Stimulated activated naive CD4-positive, alpha-beta T cell treated with Interleukin-2 at 50 U/mL for 16 hours (primary cell): Measurements from ENCODE around the gene CTSE.
"Not testable (repeated sequence)": the region's sequence is repeated elsewhere in the genome, so short reads cannot be mapped to it uniquely, and the experiment has no call there.

ENCODE experiments used
- DNase-seq: peaks from one replicate; lab custom pipeline; 2025; lab: John Stamatoyannopoulos, UW

The CTSE gene

DNA sequence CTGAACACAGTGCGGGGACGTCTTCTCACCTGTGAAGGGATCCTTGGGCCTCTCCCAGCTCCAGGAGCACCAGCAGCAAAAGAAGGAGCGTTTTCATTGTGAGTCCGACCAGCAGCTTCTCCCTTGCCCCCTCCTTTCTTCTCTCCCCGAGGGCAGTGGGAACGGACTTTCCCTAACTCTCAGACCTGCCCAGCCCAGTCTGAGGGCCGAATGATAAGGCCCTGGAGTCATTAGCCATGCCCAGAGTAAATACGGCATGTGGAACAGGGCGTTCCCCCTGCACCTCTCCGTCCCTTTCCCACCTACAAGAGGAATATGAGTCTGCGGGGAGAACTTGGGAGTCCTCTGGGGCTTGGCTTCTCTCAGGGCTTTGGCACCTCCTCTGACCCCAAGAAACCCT is at the start of gene CTSE:
Gene CTSE, minus strand, starts transcription at position 201 of the 400 bp plus-strand sequence. Its CDS starts 104 bp downstream, at position 97.
- DNase-seq, result no peak

DNA sequence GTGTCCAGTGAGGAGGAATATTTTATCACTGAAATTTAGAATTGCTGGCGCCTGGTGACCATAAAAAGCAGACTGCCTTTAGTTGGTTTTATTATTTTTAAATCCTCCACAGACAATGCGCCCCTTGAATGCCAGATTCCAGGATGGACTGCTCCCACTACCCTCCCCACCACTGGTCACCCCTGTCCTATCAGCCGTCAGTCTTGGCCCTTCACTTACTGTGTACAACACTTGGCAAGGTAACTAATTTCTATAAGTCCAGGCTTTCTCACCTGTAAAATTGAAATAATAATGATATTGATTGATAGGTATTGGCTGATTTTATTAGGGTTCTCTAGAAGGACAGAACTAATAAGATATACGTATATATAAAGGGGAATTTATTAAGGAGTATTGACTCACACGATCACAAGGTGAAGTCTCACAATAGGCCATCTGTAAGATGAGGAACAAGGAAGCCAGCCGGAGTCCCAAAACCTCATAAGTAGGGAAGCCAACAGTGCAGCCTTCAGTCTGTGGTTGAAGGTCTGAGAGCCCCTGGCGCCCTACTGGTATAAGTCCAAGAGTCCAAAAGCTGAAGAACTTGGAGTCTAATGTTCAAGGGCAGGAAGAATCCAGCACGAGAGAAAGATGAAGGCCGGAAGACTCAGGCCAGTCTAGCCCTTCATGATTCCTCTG is 47.1 kb upstream of the CTSE start:
- DNase-seq, result no peak

DNA sequence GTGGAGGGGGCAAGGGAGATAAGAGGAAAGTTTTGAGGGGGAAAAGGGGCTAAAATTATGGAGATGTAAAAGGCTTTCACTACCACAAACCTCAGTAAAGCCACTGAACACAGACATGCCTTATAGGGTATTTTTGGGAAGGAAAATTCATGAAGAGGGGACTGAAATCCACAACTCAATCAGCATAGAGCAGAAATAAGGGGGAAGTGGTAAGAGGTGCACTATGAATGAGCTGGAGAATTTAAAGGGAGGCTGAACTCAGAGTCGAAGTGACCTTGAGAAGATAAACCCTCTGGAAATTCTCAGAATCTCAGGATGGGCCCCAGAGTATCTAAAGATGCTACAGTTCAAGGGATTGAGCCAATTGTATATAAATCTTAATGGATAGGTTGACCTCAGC is 44.6 kb upstream of the CTSE start:
- DNase-seq, result no peak

DNA sequence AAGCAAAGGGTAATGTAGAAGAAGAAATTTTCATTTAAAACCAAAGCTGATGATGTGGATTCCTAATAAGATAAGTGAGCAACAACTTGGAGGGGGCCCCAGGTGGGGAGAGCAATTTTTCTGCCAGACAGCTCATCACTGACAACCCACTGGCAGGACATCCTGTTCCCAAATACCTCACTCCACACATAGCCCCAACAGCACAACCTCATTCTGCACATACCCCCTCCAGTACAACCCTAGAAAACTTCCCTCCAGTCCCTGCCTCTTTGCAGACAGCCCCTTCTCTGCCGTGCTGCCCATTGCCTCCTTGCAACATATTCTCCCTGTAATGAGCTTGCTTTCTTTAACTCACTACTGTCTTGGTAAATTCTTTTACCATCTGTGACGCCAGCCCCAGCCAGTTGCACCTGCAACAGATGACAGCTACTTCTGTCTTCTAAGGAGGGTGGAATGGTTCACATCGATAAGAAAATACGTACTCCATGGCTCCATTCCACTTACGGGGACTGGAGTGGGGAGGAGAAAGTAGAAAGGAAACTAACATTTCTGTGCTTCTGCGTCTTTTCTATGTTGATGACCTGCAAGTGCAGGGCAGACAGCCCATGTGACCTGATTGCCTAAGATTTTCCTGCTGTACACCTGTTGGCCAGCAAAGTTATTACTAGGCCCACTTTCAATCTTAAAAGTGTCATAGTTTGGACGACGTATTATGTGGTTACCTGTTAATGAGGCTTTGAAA is 44.0 kb upstream of the CTSE start:
- DNase-seq, result no peak

DNA sequence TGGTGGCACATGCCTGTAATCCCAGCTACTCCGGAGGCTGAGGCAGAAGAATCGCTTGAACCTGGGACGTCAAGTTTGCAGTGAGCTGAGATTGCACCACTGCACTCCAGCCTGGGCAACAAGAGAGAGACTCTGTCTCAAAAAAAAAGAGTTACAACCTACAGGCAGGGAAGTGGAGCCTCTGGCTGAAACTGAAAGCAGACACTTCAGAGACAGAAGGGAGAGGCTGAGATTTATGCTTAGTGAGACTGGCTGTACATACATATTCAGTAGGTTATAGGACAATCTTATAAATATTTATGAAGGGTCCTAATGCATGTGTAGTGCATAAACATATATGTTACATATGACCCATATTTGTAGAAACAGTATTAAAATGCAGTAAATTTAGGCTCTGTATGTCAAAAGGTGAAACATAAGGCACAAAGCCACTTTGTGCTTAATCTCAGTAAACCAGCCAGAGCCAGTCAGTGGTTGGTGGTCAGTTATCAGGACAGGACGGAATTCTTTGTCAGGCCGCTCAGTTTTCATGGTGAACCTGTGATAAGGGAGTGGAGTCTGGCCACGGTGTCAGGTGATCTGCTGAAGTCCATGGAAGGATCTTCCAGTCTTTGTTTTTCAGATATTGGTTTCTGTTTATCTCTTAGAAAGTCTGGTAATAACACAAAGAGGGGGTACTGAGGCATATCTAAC is 42.9 kb upstream of the CTSE start:
- no peak for DNase-seq

DNA sequence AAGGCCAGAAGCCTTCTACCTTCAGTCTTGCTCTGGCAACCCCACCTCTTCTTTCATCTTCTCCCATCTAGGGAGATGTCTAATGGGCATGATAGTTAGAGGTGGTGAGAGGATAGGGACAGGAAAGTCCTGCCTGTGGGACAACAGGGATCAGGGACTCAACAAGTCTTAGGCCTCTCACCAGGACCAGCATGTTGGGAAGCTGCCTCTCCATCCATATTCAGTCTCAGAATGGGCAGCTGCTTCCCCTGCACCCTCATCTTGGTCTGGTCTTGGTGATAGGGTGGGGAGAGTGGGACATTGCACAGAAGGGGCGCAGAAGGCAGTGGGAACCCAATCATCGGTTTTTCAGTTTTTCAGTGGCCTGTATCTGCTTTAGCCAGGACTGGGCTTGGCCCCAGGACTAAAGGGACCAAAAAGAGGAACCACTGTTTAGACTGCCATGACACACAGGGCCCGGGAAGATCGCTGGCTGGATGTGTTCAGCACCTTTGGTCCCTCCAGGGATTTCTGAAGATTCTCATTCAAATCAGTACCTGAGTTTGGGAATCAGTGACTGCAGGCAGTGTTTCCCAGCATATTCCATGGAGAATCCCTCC is 42.0 kb upstream of the CTSE start:
- no peak for DNase-seq

DNA sequence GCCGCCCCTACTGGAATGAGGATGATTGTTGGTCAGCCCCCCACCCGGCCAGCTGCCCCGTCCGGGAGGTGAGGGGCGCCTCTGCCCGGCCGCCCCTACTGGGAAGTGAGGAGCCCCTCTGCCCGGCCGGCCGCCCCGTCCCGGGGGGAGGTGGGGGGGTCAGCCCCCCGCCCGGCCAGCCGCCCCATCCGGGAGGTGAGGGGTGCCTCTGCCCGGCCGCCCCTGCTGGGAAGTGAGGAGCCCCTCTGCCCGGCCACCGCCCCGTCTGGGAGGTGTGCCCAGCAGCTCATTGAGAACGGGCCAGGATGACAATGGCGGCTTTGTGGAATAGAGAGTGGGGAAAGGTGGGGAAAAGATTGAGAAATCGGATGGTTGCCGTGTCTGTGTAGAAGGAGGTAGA is 40.8 kb upstream of the CTSE start:
- not testable (repeated sequence) for DNase-seq

DNA sequence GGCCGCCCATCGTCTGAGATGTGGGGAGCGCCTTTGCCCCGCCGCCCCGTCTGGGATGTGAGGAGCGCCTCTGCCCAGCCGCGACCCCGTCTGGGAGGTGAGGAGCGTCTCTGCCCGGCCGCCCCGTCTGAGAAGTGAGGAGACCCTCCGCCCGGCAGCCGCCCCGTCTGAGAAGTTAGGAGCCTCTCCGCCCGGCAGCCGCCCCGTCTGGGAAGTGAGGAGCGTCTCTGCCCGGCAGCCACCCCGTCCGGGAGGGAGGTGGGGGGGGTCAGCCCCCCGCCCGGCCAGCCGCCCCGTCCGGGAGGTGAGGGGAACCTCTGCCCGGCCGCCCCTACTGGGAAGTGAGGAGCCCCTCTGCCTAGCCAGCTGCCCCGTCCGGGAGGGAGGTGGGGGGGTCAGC is 40.3 kb upstream of the CTSE start:
- not testable (repeated sequence) for DNase-seq

DNA sequence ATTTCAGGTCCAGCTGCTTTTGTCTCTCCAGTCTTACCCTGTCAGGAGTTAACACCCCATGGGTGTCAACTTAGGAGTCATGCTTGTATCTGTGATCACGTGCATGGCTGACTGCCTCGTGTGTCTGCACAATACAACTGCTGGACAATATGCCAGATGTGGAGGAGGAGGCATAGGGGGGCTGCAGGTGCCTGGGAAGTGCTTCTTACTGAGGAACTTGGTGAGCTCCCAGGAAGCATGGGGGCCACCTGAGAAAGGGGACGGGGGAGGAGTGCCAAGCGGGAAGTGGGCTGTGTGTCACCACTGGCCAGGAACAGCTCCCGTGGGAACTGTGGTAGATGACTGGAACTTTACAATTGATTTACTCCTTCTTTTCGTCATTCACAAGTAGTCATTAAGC is 38.8 kb upstream of the CTSE start:
- DNase-seq, result no peak

DNA sequence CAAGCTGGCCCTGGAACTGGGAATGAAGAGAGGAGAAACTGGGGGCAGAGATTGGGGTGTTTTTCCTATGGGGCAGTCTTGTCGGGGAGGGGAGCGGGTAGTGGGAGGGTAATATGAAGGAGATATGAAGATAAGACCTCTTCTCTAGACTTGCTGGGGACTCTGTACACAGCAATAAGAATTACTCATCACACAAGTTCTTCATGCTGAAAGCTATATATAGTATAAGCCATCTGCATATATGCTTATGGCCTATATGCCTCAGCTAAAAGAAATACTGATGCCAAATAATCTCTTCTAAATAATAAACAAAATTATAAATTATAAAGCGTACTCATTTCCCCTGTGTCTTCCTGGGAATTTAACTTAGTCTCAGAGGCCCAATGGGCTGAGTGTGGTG is 37.1 kb upstream of the CTSE start:
- DNase-seq, result no peak

DNA sequence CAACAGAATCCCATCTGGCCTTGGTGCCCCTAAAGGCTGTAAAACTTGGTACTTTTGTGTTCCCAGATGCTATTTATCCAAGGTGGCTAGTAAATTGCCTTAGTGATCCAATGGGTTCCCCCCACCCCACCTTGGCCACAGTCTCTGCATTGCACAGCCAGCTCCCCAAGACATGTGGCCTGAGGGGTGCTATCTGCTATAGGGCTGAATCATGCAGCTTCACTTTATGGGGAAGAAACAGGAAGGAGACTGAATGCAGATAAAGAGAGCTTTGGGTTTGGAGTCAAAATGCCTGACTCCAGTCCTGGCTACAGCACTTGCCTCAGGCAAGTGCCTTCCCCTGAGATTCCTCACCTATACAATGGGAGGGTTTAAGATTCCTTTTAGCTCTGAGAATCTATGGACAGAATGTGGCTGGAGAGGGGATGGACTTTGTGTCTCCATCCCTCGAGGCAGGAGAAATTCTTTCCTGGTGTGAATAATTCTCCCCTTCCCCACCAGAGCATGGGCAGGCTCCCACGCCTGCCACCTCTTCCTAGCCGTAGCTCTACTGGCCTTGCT is 35.7 kb upstream of the CTSE start:
- no peak for DNase-seq

DNA sequence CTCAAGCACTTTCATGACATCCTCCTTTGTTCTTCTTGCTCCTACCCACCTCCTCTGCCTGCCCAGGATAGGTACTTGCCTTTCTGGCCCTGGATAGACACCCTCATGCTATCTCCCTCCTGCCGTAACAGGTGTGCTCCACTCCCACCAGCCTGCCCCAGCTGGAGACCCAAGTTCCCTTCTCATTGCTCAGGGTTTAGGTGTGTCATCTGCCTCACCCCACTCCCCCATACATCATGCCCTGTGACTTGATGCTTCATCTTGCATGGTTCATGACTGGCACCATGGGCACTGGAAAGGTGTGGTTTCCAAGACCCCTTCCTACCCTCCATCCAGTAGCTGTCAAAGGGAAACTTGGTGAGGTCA is 35.2 kb upstream of the CTSE start:
- no peak for DNase-seq

DNA sequence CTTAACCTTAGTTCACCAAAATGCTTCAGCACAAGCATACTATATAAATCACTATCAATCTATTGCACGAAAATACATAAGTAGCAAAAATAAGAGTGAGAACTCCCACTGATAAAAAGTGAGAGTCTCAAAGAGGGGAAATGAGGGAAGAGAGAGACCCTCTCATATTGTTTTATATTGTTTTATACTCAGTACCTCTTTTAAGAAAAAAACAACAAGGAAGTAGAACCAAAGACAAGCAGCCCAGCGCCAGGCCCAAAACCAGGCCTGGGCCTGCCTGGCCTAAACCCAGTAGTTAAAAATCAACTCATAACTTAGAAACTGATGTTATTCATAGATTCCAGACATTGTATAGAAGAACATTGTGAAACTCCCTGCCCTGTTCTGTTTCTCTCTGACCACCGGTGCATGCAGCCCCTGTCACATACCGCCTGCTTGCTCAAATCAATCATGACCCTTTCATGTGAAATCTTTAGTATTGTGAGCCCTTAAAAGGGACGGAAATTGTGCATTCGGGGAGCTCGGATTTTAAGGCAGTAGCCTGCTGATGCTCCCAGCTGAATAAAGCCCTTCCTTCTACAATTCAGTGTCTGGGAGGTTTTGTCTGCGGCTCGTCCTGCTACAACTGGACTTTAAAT is 34.7 kb upstream of the CTSE start:
- DNase-seq, result not testable (repeated sequence)

DNA sequence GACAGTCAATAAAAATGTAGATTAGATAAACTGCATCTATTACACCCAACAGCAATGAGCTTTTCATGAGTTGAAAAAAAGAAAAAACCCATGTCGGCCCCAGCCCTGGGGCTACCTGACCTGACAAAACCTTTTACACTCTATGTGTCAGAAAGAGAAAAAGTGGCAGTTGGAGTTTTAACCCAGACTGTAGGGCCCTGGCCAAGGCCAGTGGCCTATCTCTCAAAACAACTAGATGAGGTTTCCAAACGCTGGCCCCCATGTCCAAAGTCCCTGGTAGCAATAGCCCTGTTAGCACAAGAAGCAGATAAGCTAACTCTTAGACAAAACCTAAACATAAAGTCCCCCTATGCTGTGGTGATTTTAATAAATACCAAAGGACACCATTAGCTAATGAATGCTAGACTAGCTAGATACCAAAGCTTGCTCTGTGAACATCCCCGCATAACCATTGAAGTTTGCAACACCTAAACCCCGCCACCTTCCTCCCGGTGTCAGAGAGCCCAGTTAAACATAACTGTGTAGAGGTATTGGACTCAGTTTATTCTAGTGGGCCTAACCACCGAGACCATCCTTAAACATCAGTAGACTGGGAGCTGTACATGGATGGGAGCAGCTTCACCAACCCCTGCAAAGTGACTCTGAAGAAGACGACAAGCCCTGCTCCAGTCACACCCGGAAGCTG is 32.1 kb upstream of the CTSE start:
- not testable (repeated sequence) for DNase-seq

DNA sequence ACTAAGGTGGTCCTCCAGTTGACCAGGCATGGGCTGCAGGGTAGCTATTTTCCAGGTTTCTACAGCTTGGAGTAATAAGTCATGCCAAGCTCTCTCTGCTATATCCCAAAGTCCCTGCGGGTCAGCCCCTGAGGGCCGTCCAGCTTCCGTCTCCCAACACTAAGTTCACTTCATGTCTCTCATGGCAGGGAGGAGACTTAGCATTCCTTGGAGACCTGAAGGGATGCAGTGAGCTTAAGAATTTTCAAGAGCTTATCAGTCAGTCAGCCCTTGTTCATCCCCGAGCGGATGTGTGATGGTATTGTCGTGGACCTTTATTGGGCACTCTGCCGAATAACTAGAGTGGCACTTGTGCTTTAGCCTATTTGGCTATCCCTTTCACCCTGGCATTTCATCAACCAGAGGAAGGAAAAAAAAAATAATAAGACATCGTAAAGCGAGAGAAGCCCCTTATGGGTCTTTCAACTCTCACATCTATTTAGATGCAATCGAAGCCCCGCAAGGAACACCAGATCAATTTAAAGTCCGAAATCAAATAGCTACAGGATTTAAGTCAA is 31.5 kb upstream of the CTSE start:
- not testable (repeated sequence) for DNase-seq

DNA sequence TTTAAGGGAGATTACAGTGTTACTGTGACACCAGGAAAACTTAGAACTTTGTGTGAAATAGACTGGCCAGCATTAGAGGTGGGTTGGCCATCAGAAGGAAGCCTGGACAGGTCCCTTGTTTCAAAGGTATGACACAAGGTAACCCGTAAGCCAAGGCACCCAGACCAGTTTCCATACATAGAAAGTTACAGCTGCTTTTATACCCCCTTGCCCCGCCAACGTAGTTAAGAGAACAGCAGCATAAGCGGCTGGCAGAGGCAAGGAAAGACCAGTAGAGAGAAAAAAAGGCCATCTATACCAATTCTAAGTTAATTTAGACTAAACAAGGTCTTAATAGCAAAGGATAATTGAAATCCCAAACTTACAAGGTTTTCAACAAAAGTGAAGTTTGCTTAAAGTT is 29.9 kb upstream of the CTSE start:
- DNase-seq, result not testable (repeated sequence)

DNA sequence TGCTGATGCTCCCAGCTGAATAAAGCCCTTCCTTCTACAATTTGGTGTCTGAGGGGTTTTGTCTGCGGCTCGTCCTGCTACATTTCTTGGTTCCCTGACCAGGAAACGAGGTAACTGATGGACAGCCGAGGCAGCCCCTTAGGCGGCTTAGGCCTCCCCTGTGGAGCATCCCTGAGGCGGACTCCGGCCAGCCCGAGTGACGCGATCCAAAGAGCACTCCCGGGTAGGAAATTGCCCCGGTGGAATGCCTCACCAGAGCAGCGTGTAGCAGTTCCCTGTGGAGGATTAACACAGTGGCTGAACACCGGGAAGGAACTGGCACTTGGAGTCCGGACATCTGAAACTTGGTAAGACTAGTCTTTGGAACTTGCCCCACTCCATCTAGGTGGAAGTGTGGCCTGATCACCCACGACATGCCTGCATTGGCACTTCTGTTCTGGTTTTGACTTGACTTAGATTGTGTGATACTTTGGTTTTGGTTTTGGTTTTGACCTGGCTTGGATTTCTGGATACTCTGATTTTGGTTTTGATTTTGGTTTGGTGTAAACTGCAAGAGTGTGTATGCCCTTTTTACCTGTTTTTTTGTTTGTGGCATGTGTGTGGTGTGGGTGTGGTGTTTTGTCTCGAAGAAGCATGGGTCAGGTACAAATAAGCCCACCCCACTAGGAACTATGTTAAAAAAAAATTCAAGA is 29.4 kb upstream of the CTSE start, which contains the start of gene RHEX:
Gene RHEX, plus strand, starts transcription at position 255 of the 692 bp plus-strand sequence. CDS start 44,656 bp downstream, outside the sequence.
- not testable (repeated sequence) for DNase-seq

DNA sequence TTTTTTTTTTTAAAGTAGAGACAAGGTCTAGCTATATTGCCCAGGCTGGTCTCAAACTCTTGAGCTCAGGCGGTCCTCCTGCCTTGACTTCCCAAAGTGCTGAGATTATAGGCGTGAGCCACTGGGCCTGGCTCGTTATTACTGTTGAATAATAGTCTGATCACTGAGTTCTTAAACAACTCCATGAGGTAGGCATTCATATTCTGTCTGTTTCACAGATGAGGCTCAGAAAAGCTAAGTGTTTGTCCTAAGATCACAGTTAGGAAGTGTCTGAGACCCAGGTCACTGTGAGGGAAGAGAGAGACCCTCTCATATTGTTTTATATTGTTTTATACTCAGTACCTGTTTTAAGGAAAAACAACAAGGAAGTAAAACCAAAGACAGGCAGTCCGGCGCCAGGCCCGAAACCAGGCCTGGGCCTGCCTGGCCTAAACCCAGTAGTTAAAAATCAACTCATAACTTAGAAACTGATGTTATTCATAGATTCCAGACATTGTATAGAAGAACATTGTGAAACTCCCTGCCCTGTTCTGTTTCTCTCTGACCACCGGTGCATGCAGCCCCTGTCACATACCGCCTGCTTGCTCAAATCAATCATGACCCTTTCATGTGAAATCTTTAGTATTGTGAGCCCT is 28.7 kb upstream of the CTSE start:
- not testable (repeated sequence) for DNase-seq

DNA sequence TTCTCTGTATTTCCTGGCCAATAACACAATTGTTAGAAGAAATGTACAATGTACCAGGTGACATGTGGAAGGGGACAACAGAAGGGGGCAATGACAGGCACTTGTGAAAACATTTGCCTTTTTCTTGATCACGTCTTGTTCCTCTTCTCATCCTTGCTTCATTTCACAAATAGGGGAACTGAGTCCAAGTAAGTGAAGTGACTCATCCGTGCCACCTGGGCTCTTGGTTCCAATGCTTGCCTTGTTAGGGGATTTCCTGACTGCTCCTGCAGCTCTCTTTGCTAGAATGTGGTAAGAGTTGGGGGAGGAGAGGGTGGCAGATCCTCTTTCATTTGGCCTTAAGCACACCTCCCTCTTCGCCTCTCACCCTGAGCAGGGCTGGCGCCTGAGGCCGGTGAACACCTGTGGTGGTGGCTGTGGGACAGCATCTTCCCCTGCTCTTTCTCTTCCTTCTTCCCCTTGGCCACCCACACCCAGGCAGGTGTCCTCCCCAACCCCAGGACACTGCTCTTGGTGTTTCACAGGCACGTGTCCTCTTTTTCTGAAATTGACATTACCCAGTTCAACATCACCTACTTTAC is 27.1 kb upstream of the CTSE start:
- peak; percentile 35 for DNase-seq
